PFSK-1 (cell line): ENCODE data around the gene ABI2.

ENCODE experiments used
- POLR2AphosphoS5 ChIP-seq: IDR thresholded peaks from 2 replicates; pipeline ENCODE4 v1.6.1; 2012; ENCODE audit warnings: low read depth, mild to moderate bottlenecking, control low read depth, low read length, moderate library complexity
- REST ChIP-seq, 2 experiments: IDR thresholded peaks; 2 replicates each; pipeline versions ENCODE4 v1.6.1 to v1.8.0; 2011 to 2012; ENCODE audit warnings: low read depth in 2 of 2, low read length in 2 of 2, control low read depth in 1 of 2, inconsistent platforms in 1 of 2, mild to moderate bottlenecking in 1 of 2, moderate library complexity in 1 of 2; ENCODE audit not compliant: insufficient read depth in 1 of 2
- SIN3A ChIP-seq: IDR thresholded peaks from 2 replicates; pipeline ENCODE4 v1.6.1; 2012; ENCODE audit warnings: mild to moderate bottlenecking, low read length, moderate library complexity, borderline replicate concordance; ENCODE audit not compliant: insufficient read depth
- TAF1 ChIP-seq: IDR thresholded peaks from 2 replicates; pipeline ENCODE4 v1.6.1; 2012; ENCODE audit warnings: low read length, control low read depth, borderline replicate concordance; ENCODE audit not compliant: insufficient read depth

- TF ChIP-seq TAF1 = no peak
- no peak for TF ChIP-seq POLR2AphosphoS5
- TF ChIP-seq REST (IDR thresholded peaks at IDR 0.05; ENCODE audit: insufficient read depth in 1 of 2, low read depth in 2 of 2, low read length in 2 of 2) = no peak
- TF ChIP-seq SIN3A = no peak
Measured at GRCh38 chr2:203480623-203481022, 152.4 kb downstream of the ABI2 start.
